Sigmoid colon (tissue), 4 donors: ENCODE results near the gene SLC15A4.

Source experiments
- POLR2A ChIP-seq, 2 donors: fragments of 450-650 bp; IDR thresholded peaks; one replicate each; pipeline ENCODE4 v1.6.1; 2016; ENCODE audit warnings: antibody characterized with exemption in 2 of 2, mild to moderate bottlenecking in 2 of 2, moderate library complexity in 2 of 2
- POLR2AphosphoS5 ChIP-seq, 4 donors: sonication (generic); formaldehyde crosslinking; IDR thresholded peaks; one replicate each; pipeline ENCODE4 v1.6.1; 2017; ENCODE audit warnings: antibody characterized with exemption in 4 of 4
- TF ChIP-seq, protein P1 (sequence below), 4 experiments: fragments of 450-650 bp in 3 of 4; fragments of 200-600 bp in 1 of 4; IDR thresholded peaks; one replicate each; pipeline ENCODE4 v1.5.1; 2016 to 2019; ENCODE audit warnings: antibody characterized with exemption in 4 of 4, mild to moderate bottlenecking in 3 of 4, moderate library complexity in 2 of 4

DNA sequence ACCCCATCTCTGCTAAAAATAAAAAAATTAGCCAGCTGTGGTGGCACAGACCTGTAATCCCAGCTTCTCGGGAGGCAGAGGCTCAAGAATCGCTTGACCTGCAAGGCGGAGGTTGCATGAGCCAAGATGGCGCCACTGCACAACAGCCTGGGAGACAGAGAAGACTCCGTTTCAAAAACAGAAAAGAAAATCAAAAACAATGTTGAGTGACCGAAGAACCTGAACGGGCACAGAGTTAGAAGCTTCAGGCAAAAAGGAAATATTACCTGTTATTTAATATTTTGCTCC lies 33.0 kb upstream of the SLC15A4 start:
- TF ChIP-seq, protein P1, sequence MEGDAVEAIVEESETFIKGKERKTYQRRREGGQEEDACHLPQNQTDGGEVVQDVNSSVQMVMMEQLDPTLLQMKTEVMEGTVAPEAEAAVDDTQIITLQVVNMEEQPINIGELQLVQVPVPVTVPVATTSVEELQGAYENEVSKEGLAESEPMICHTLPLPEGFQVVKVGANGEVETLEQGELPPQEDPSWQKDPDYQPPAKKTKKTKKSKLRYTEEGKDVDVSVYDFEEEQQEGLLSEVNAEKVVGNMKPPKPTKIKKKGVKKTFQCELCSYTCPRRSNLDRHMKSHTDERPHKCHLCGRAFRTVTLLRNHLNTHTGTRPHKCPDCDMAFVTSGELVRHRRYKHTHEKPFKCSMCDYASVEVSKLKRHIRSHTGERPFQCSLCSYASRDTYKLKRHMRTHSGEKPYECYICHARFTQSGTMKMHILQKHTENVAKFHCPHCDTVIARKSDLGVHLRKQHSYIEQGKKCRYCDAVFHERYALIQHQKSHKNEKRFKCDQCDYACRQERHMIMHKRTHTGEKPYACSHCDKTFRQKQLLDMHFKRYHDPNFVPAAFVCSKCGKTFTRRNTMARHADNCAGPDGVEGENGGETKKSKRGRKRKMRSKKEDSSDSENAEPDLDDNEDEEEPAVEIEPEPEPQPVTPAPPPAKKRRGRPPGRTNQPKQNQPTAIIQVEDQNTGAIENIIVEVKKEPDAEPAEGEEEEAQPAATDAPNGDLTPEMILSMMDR (IDR thresholded peaks at IDR 0.05), result no peak
- no peak for TF ChIP-seq POLR2A (IDR thresholded peaks at IDR 0.05)
- TF ChIP-seq POLR2AphosphoS5 (IDR thresholded peaks at IDR 0.05), result no peak
